OCI-LY7 (cell line): ENCODE measurements around the gene TRERF1. TPM values are rescaled to one million over a fixed set of nuclear protein-coding genes. Genes with fewer than 3 reads are reported as not detected.

Experiments used
- BruUV-seq: library from RNA; stranded (reverse); fragments of 400-500 nt; replicated peaks from 2 replicates; lab custom pipeline; 2021; lab: Mats Ljungman, UMichigan
- CTCF ChIA-PET: fragments of 300-600 bp; sonication (Branson Sonifier 250); formaldehyde crosslinking; loops from one replicate; lab custom pipeline; 2022; ENCODE audit warnings: antibody characterized with exemption; ENCODE audit not compliant: unreplicated experiment; lab: Charles Lee
- POLR2A ChIA-PET: fragments of 300-600 bp; sonication (Branson Sonifier 250); formaldehyde crosslinking; loops from one replicate; lab custom pipeline; 2022; ENCODE audit warnings: antibody characterized with exemption; lab: Charles Lee
- DNase-seq: peaks from one replicate; pipeline ENCODE4 v3.0.0-alpha.2; 2015; ENCODE audit warnings: low spot score
- H2AFZ ChIP-seq: fragments of 200-600 bp; sonication (generic), shearing (Covaris generic); 2 replicates; pipeline ENCODE4 v1.6.1; 2014; ENCODE audit warnings: mild to moderate bottlenecking, antibody characterized with exemption, low read length, moderate library complexity
- H3K27ac ChIP-seq: fragments of 200-600 bp; sonication (generic); 2 replicates; pipeline ENCODE4 v1.5.1; 2014; ENCODE audit warnings: mixed run types, low read depth, mild to moderate bottlenecking, moderate library complexity, low read length, inconsistent platforms; ENCODE audit not compliant: poor library complexity, severe bottlenecking
- H3K36me3 ChIP-seq: fragments of 200-600 bp; sonication (generic); 2 replicates; pipeline ENCODE4 v1.6.1; 2014; ENCODE audit warnings: mild to moderate bottlenecking, antibody characterized with exemption, low read length, moderate library complexity, mixed read lengths; ENCODE audit not compliant: insufficient read depth
- H3K4me1 ChIP-seq: fragments of 200-600 bp; sonication (generic); 2 replicates; pipeline ENCODE4 v1.5.1; 2014; ENCODE audit warnings: mild to moderate bottlenecking, low read length; ENCODE audit not compliant: insufficient read depth, poor library complexity, severe bottlenecking
- H3K4me2 ChIP-seq: fragments of 200-600 bp; sonication (generic); 2 replicates; pipeline ENCODE4 v1.6.1; 2014; ENCODE audit warnings: mild to moderate bottlenecking, low read length
- H3K4me3 ChIP-seq: fragments of 200-600 bp; sonication (generic); 2 replicates; pipeline ENCODE4 v1.5.1; 2014; ENCODE audit warnings: mild to moderate bottlenecking, low read depth, low read length; ENCODE audit not compliant: poor library complexity, severe bottlenecking
- H3K79me2 ChIP-seq: fragments of 200-600 bp; sonication (generic); 2 replicates; pipeline ENCODE4 v1.6.1; 2016; ENCODE audit warnings: low read depth, mild to moderate bottlenecking, low read length, moderate library complexity, mixed read lengths; ENCODE audit not compliant: insufficient read depth
- H3K9me2 ChIP-seq: fragments of 200-600 bp; sonication (generic); 2 replicates; pipeline ENCODE4 v1.6.1; 2016; ENCODE audit warnings: mild to moderate bottlenecking, low read length, mixed read lengths; ENCODE audit not compliant: insufficient read depth
- H3K9me3 ChIP-seq: fragments of 200-600 bp; sonication (generic); 2 replicates; pipeline ENCODE4 v1.6.1; 2014; ENCODE audit warnings: mild to moderate bottlenecking, mixed run types, low read length, mixed read lengths
- H4K20me1 ChIP-seq: fragments of 200-600 bp; sonication (generic); 2 replicates; pipeline ENCODE4 v1.6.1; 2014; ENCODE audit warnings: mild to moderate bottlenecking, antibody characterized with exemption, low read length, moderate library complexity, mixed read lengths; ENCODE audit not compliant: insufficient read depth
- EZH2phosphoT487 ChIP-seq: fragments of 200-600 bp; sonication (generic); IDR thresholded peaks from 2 replicates; pipeline ENCODE4 v1.6.1; 2018; ENCODE audit warnings: low read depth, borderline replicate concordance, mild to moderate bottlenecking, mixed run types, antibody characterized with exemption, low read length, moderate library complexity, mixed read lengths
- intact Hi-C: fragments of 100-400 bp; cut with micrococcal nuclease; formaldehyde crosslinking; loops from one replicate; pipeline ENCODE4 v1.10.0; 2022; ENCODE audit not compliant: unreplicated experiment
- total RNA-seq, 2 experiments: library from RNA; depleted of rRNA in 1 of 2; stranded (reverse); fragments of >200 nt in 1 of 2; shearing (Covaris generic) in 1 of 2; gene quantifications; 2 replicates each; pipeline ENCODE4 v1.2.3, GENCODE V29; 2014 to 2022
- TF ChIP-seq, protein P1 (sequence below): fragments of 200-600 bp; sonication (generic); conservative IDR thresholded peaks from 2 replicates; pipeline ENCODE4 v1.5.1; 2014; ENCODE audit warnings: mild to moderate bottlenecking, antibody characterized with exemption, low read length, moderate library complexity, mixed read lengths

The TRERF1 gene
- total RNA-seq, 2 experiments from 2014 or later, result 5.7 to 12.9 TPM

DNA sequence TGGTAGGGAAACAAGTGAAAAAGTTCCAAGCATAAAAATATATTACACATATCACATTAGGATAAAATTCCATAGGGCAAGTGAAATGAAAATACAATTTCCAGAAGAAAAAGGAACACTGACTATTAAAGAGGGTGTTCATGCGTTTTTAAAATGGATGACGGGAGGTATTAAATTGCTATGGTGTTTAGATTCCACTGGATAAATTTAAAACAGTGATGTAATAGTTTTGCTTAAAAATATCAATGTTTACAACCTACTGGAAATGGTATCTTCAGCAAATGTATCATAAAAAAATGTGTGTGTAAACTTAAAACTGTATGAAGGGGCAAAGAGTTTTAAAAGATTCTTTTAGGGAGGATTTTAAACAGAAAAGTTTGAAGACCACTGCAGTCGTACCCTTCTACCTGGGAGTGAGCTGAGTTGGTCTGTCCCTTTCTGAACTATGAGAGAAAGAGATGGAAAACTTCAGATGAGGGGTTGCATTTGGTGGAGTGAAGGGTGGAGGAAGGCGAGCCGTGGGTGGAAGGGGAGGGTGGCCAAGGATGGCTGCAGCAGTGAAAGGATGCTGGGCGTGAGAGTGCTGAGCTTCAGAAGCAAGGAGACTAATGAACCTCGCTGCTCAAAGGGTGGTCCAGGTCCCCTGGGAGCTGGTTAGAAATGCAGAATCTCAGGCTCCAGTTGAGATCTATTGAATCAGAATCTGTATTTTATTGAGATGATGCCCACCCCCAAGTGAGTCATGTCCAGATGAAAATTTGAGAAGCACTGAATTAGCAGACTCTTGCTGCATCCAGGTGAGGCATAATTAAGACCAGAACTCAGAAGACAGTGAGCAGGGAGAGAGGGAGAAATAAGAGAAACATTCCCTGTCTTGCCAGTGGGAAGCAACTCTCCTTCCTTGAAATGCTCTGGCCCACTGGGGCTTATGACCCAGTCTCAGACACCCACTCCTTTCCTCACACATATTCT lies 179.6 kb downstream of the TRERF1 start:
- TF ChIP-seq EZH2phosphoT487, result no peak
- TF ChIP-seq, protein P1, sequence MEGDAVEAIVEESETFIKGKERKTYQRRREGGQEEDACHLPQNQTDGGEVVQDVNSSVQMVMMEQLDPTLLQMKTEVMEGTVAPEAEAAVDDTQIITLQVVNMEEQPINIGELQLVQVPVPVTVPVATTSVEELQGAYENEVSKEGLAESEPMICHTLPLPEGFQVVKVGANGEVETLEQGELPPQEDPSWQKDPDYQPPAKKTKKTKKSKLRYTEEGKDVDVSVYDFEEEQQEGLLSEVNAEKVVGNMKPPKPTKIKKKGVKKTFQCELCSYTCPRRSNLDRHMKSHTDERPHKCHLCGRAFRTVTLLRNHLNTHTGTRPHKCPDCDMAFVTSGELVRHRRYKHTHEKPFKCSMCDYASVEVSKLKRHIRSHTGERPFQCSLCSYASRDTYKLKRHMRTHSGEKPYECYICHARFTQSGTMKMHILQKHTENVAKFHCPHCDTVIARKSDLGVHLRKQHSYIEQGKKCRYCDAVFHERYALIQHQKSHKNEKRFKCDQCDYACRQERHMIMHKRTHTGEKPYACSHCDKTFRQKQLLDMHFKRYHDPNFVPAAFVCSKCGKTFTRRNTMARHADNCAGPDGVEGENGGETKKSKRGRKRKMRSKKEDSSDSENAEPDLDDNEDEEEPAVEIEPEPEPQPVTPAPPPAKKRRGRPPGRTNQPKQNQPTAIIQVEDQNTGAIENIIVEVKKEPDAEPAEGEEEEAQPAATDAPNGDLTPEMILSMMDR, result no peak
- H4K20me1 ChIP-seq, result no peaks in the 10 kb centered on the region
- no peak for DNase-seq
- no peaks in the 10 kb centered on the region for H3K9me2 ChIP-seq
- H3K79me2 ChIP-seq, result no peaks in the 10 kb centered on the region
- ChIA-PET CTCF (no interaction called here), POLR2A (no interaction called here)
- no peak overlapping the region for H2AFZ ChIP-seq
- no peak overlapping the region for H3K4me2 ChIP-seq
- H3K27ac ChIP-seq, result no peak overlapping the region
- H3K36me3 ChIP-seq, result peaks cover 12% of the 10 kb centered on the region
- no peak overlapping the region for H3K4me3 ChIP-seq
- no TSS peak for BruUV-seq
- H3K9me3 ChIP-seq, result no peaks in the 10 kb centered on the region
- peaks cover 15% of the 10 kb centered on the region for H3K4me1 ChIP-seq
- intact Hi-C loops, result no loop called here

DNA sequence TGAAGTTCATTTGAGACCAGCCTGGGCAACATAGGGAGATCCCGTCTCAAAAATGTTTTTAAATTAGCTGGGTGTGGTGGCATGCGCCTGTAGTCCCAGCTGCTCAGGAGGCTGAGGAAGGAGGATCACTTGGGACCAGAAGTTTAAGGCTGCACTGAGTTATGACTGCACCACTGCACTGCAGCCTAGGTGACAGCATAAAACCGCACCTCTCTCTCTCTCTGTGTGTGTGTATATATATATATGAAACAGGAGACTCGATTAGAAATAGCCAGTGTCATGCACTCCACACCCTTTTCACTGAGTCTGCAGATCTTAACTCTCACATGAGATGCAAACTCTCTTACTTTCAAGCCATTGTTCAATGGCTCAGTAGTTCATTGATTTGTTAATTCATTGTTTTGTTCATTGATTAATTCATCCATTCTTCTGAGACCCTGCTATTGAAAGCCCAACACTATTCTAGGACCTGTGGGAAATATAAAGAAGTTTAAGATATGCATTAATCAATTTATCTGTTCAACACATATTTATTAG lies 181.7 kb downstream of the TRERF1 start:
- POLR2A ChIA-PET, result no interaction called here
- BruUV-seq, result no TSS peak
- peak overlapping the region; percentile 58 for H3K4me2 ChIP-seq
- no peaks in the 10 kb centered on the region for H3K9me3 ChIP-seq
- no peak for DNase-seq
- CTCF ChIA-PET, result no interaction called here
- intact Hi-C loops, result loop anchor here (5.0 kb wide), 1 partner anchor 182 kb away; the partner anchor contains the start of gene TRERF1
- peaks cover 15% of the 10 kb centered on the region for H3K4me1 ChIP-seq
- TF ChIP-seq EZH2phosphoT487, result no peak
- TF ChIP-seq, protein P1, result no peak
- H3K4me3 ChIP-seq, result no peak overlapping the region
- peak overlapping the region; percentile 39 for H3K27ac ChIP-seq
- peaks cover 12% of the 10 kb centered on the region for H3K36me3 ChIP-seq
- peak overlapping the region; percentile 73; the same call in 1 of the 2 replicates for H2AFZ ChIP-seq
- no peaks in the 10 kb centered on the region for H3K9me2 ChIP-seq
- H4K20me1 ChIP-seq, result no peaks in the 10 kb centered on the region
- H3K79me2 ChIP-seq, result no peaks in the 10 kb centered on the region
